RWPE1 (cell line): ENCODE measurements around the gene C17orf50.

Experiments
- CTCF ChIA-PET: fragments of 350-600 bp; sonication (Branson Sonifier 250); formaldehyde crosslinking; extraction: SDS; loops from one replicate; lab custom pipeline; 2021; lab: Yijun Ruan, JAX
- POLR2A ChIA-PET: fragments of 400-600 bp; formaldehyde crosslinking; extraction: SDS; loops from one replicate; lab custom pipeline; 2020; ENCODE audit warnings: antibody characterized with exemption; ENCODE audit not compliant: low non-redundant PET; lab: Yijun Ruan, JAX
- DNase-seq: peaks from one replicate; pipeline ENCODE4 v3.0.0; 2012; ENCODE audit warnings: low spot score
- H3K27ac ChIP-seq: fragments of 450-650 bp; 2 replicates; pipeline ENCODE4 v1.5.1; 2017
- TF ChIP-seq, protein P1 (sequence below): fragments of 450-650 bp; conservative IDR thresholded peaks from 2 replicates; pipeline ENCODE4 v1.5.1; 2017; ENCODE audit warnings: low read depth, mild to moderate bottlenecking

C17orf50 gene

DNA sequence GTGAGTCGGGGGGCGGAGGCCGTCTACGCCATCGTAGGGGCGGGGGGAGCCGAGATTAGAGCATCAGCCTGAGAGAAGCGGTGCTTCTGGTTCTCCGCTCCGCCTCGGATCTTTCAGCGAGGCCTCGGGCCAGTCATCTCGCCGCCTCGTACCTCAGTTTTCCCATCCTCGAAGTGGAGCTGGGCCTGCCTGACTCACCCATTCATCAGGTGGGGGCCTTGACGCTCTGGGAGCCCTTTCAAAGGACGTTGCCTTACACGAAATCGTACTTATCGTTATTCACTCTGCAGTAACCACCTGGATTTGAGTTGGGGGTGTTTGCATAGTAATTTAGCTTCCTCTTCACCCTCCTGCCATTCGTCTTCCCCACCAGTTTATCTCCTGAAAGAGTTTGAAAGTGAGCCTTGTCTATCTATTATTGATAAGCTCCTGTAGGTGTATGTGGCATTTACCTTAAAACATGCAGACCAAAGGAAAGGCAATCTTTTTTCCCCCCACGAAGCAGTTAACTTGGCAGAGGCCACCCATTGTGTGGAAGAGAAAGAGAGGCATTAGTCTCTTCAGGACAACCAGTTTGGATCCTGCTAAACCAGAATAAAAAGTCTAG is 49.3 kb downstream of the C17orf50 start:
- POLR2A ChIA-PET, result no interaction called here
- H3K27ac ChIP-seq, result peak overlapping the region; percentile 93
- CTCF ChIA-PET, result interaction anchor here (1.1 to 2.9 kb wide), 3 partner anchors 40 to 47 kb away, joined by 4 to 54 read pairs (median 27); no protein-coding TSS in a partner anchor
- no peak for DNase-seq
- TF ChIP-seq, protein P1, sequence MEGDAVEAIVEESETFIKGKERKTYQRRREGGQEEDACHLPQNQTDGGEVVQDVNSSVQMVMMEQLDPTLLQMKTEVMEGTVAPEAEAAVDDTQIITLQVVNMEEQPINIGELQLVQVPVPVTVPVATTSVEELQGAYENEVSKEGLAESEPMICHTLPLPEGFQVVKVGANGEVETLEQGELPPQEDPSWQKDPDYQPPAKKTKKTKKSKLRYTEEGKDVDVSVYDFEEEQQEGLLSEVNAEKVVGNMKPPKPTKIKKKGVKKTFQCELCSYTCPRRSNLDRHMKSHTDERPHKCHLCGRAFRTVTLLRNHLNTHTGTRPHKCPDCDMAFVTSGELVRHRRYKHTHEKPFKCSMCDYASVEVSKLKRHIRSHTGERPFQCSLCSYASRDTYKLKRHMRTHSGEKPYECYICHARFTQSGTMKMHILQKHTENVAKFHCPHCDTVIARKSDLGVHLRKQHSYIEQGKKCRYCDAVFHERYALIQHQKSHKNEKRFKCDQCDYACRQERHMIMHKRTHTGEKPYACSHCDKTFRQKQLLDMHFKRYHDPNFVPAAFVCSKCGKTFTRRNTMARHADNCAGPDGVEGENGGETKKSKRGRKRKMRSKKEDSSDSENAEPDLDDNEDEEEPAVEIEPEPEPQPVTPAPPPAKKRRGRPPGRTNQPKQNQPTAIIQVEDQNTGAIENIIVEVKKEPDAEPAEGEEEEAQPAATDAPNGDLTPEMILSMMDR, result no peak

DNA sequence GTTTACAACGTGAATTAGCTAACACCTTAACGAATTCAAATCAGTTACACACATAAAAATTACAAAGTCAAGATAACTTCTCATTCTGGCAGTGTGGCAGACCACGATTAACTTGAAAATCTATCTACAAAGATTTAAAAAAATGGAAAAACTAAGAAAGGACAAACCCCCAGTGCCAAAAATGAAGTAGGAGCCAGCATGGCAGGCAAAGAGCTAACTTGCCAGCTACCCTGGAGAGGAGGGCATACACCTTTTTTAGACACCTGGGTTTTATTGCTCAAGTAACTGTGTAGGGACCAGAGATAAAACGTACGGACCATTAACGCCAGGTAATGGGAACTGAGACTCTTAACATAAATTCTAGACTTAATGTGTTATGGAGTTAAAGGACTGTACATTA is 51.1 kb downstream of the C17orf50 start:
- no peak for DNase-seq
- no peak overlapping the region for H3K27ac ChIP-seq
- ChIA-PET POLR2A (no interaction called here), CTCF (interaction anchor here (0.5 kb wide), 1 partner anchor 754 kb away, joined by 3 read pairs; no protein-coding TSS in a partner anchor)
- TF ChIP-seq, protein P1, result no peak

DNA sequence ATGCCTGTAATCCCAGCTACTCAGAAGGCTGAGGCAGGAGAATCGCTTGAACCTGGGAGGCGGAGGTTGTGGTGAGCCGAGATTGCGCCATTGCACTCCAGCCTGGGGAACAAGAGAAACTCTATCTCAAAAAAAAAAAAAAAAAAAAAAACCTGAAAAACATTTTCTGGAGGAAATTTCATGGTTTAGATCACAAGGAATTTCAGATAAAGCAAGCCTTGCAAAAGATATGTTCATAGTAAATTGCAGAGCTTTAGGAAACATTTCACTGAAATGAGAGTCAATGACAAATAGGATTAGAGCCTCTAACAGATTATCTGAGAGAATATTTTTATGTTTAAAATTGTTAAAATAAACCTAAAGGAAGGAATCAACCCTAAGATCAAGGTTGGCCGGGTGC is 51.8 kb downstream of the C17orf50 start:
- ChIA-PET POLR2A (no interaction called here), CTCF (interaction anchor here (0.5 to 0.6 kb wide), 2 partner anchors 337 to 755 kb away, joined by 3 read pairs; no protein-coding TSS in a partner anchor)
- TF ChIP-seq, protein P1, result no peak
- DNase-seq, result no peak
- 0 out of 2 replicates have a peak overlapping the region, but pooled peaks have one; percentile 30 for H3K27ac ChIP-seq
